Keratinocyte (primary cell): ENCODE measurements around the gene KDM7A. TPM values are rescaled to one million over a fixed set of nuclear protein-coding genes. Genes with fewer than 3 reads are reported as not detected.

Experiments
- DNase-seq: peaks from one replicate; pipeline ENCODE4 v3.0.0-alpha.2; 2011; ENCODE audit warnings: low read depth, missing footprints, low spot score
- FAIRE-seq: peaks from 2 replicates; lab custom pipeline; 2011; peaks lifted over from hg19 to GRCh38; lab: Jason Lieb, UNC
- H2AFZ ChIP-seq: 2 replicates; pipeline ENCODE4 v1.6.0; 2012; ENCODE audit warnings: low read length, control low read depth, inconsistent platforms; ENCODE audit not compliant: control insufficient read depth
- H3K27ac ChIP-seq: 2 replicates; pipeline ENCODE4 v1.5.1; 2011; ENCODE audit warnings: low read length; ENCODE audit not compliant: control insufficient read depth, insufficient read depth
- H3K27me3 ChIP-seq: 3 replicates; pipeline ENCODE4 v1.6.0; 2011; ENCODE audit warnings: low read length; ENCODE audit not compliant: control insufficient read depth, insufficient read depth; ENCODE audit errors: extremely low read depth
- H3K36me3 ChIP-seq, 2 experiments: 2 replicates in 1 of 2; 3 replicates in 1 of 2; pipeline ENCODE4 v1.5.1; 2011; ENCODE audit warnings: low read length in 2 of 2, mild to moderate bottlenecking in 1 of 2; ENCODE audit not compliant: control insufficient read depth in 2 of 2, insufficient read depth in 2 of 2; ENCODE audit errors: extremely low read depth in 1 of 2
- H3K4me1 ChIP-seq: 3 replicates; pipeline ENCODE4 v1.5.1; 2011; ENCODE audit warnings: low read length; ENCODE audit not compliant: control insufficient read depth, insufficient read depth; ENCODE audit errors: extremely low read depth
- H3K4me2 ChIP-seq: 3 replicates; pipeline ENCODE4 v1.6.0; 2011; ENCODE audit warnings: low read depth, low read length; ENCODE audit not compliant: control insufficient read depth, insufficient read depth; ENCODE audit errors: extremely low read depth
- H3K4me3 ChIP-seq, 3 experiments: fragments of 200-600 bp in 1 of 3; sonication (generic) in 1 of 3; 2 replicates in 2 of 3; 3 replicates in 1 of 3; pipeline ENCODE4 v1.5.1; 2011 to 2016; ENCODE audit warnings: low read length in 3 of 3, mild to moderate bottlenecking in 3 of 3, control low read depth in 2 of 3, inconsistent platforms in 1 of 3, low read depth in 1 of 3, mixed read lengths in 1 of 3, mixed run types in 1 of 3, moderate library complexity in 1 of 3; ENCODE audit not compliant: control insufficient read depth in 2 of 3, insufficient read depth in 2 of 3; ENCODE audit errors: extremely low read depth in 1 of 3
- H3K79me2 ChIP-seq: 2 replicates; pipeline ENCODE4 v1.6.0; 2012; ENCODE audit warnings: low read length; ENCODE audit not compliant: control insufficient read depth, insufficient read depth
- H3K9ac ChIP-seq: 3 replicates; pipeline ENCODE4 v1.6.0; 2011; ENCODE audit warnings: low read length; ENCODE audit not compliant: control insufficient read depth, insufficient read depth; ENCODE audit errors: extremely low read depth
- H3K9me1 ChIP-seq: 3 replicates; pipeline ENCODE4 v1.6.0; 2011; ENCODE audit warnings: low read length; ENCODE audit not compliant: control insufficient read depth, insufficient read depth; ENCODE audit errors: extremely low read depth
- H3K9me3 ChIP-seq: 2 replicates; pipeline ENCODE4 v1.5.1; 2012; ENCODE audit warnings: low read depth, low read length; ENCODE audit not compliant: control insufficient read depth
- H4K20me1 ChIP-seq: 3 replicates; pipeline ENCODE4 v1.6.0; 2011; ENCODE audit warnings: low read length; ENCODE audit not compliant: control insufficient read depth, insufficient read depth; ENCODE audit errors: extremely low read depth
- CTCF ChIP-seq, 3 experiments: IDR thresholded peaks in 1 of 3; conservative IDR thresholded peaks in 1 of 3; optimal IDR thresholded peaks in 1 of 3; 2 replicates in 2 of 3; 3 replicates in 1 of 3; pipeline versions ENCODE3 to v1.5.1; 2011; ENCODE audit warnings: low read length in 3 of 3, mild to moderate bottlenecking in 3 of 3, moderate library complexity in 2 of 3, control low read depth in 1 of 3, inconsistent platforms in 1 of 3; ENCODE audit not compliant: insufficient read depth in 2 of 3; ENCODE audit errors: extremely low read depth in 1 of 3
- EZH2 ChIP-seq: IDR thresholded peaks from one replicate; pipeline ENCODE4 v1.6.1; 2012; ENCODE audit warnings: inconsistent platforms, mild to moderate bottlenecking, low read length, moderate library complexity
- dilution Hi-C: fragments of 300-500 bp; cut with MboI; formaldehyde crosslinking; loops from one replicate; pipeline ENCODE4 v1.7.0; 2020; ENCODE audit warnings: low sequenced_read_pairs; ENCODE audit not compliant: extremely low pct_ligation_motif_present
- polyA plus RNA-seq, 5 experiments: library from polyadenylated mRNA; depleted of rRNA in 3 of 5; stranded (reverse) in 3 of 5; stranded (forward) in 1 of 5; unstranded in 1 of 5; fragments of >200 nt; gene quantifications; 1 replicate in 1 of 5; 2 replicates in 3 of 5; 3 replicates in 1 of 5; pipeline versions ENCODE4 v1.2.1 to v1.2.3, GENCODE V29; 2011 to 2012; ENCODE audit warnings: missing spikeins in 2 of 5, low read depth in 1 of 5, low replicate concordance in 1 of 5

Gene KDM7A
- polyA plus RNA-seq, 1 donor (not counting 4 experiments of a cell fraction or from before 2014, with no cell fraction given) = 3.3 TPM

GRCh38 chr7:140096459-140096858 lies 80.3 kb downstream of the KDM7A start:
- Histone ChIP-seq H3K9ac (no peak overlapping the region), H3K36me3 (peaks cover 8% of the 10 kb centered on the region in 2 experiments), H3K9me3 (no peaks in the 10 kb centered on the region), H3K4me2 (no peak overlapping the region), H3K9me1 (no peaks in the 10 kb centered on the region), H3K27me3 (no peaks in the 10 kb centered on the region), H3K4me1 (no peaks in the 10 kb centered on the region), H4K20me1 (no peaks in the 10 kb centered on the region), H3K4me3 (no peak overlapping the region), H3K27ac (no peak overlapping the region), H3K79me2 (no peaks in the 10 kb centered on the region), H2AFZ (no peak overlapping the region)
- dilution Hi-C loops = no loop called here
- no peak for DNase-seq
- TF ChIP-seq EZH2 (no peak), CTCF (optimal IDR thresholded peaks at IDR 0.05 in 1 of 3, IDR thresholded peaks at IDR 0.05 in 1 of 3, conservative IDR thresholded peaks at IDR 0.05 in 1 of 3; ENCODE audit: extremely low read depth in 1 of 3, insufficient read depth in 2 of 3, low read length in 3 of 3) (no peak)
- FAIRE-seq = no peak

- Histone ChIP-seq H3K27ac (no peak overlapping the region), H3K4me3 (no peak overlapping the region), H4K20me1 (no peaks in the 10 kb centered on the region), H3K4me2 (no peak overlapping the region), H3K4me1 (no peaks in the 10 kb centered on the region), H2AFZ (no peak overlapping the region), H3K9me3 (no peaks in the 10 kb centered on the region), H3K27me3 (no peaks in the 10 kb centered on the region), H3K9ac (no peak overlapping the region), H3K9me1 (no peaks in the 10 kb centered on the region), H3K36me3 (peaks cover 8 to 10% of the 10 kb centered on the region in 2 experiments), H3K79me2 (no peaks in the 10 kb centered on the region)
- DNase-seq (no peak), FAIRE-seq (no peak)
- dilution Hi-C loops = no loop called here
- TF ChIP-seq EZH2 (no peak), CTCF (optimal IDR thresholded peaks at IDR 0.05 in 1 of 3, IDR thresholded peaks at IDR 0.05 in 1 of 3, conservative IDR thresholded peaks at IDR 0.05 in 1 of 3; ENCODE audit: extremely low read depth in 1 of 3, insufficient read depth in 2 of 3, low read length in 3 of 3) (no peak)
Measured at GRCh38 chr7:140093375-140093774, 83.4 kb downstream of the KDM7A start.
